GM21529 (cell line): ENCODE measurements around the gene ASMTL.
"Not testable (repeated sequence)": the region's sequence is repeated elsewhere in the genome, so short reads cannot be mapped to it uniquely, and the experiment has no call there.

Experiments used
- ATAC-seq: cut with Tn5 transposase; IDR thresholded peaks from one replicate; pipeline ENCODE4 v1.9.1; 2021; ENCODE audit not compliant: unreplicated experiment

The ASMTL gene, protein sequence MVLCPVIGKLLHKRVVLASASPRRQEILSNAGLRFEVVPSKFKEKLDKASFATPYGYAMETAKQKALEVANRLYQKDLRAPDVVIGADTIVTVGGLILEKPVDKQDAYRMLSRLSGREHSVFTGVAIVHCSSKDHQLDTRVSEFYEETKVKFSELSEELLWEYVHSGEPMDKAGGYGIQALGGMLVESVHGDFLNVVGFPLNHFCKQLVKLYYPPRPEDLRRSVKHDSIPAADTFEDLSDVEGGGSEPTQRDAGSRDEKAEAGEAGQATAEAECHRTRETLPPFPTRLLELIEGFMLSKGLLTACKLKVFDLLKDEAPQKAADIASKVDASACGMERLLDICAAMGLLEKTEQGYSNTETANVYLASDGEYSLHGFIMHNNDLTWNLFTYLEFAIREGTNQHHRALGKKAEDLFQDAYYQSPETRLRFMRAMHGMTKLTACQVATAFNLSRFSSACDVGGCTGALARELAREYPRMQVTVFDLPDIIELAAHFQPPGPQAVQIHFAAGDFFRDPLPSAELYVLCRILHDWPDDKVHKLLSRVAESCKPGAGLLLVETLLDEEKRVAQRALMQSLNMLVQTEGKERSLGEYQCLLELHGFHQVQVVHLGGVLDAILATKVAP

GRCh38 chrX:1452516-1453394 lies at the start of gene ASMTL:
Gene ASMTL, minus strand, starts transcription at chrX:1452909. Its CDS starts 69 bp downstream, at chrX:1452840.
- ATAC-seq, result peak; percentile 75

DNA sequence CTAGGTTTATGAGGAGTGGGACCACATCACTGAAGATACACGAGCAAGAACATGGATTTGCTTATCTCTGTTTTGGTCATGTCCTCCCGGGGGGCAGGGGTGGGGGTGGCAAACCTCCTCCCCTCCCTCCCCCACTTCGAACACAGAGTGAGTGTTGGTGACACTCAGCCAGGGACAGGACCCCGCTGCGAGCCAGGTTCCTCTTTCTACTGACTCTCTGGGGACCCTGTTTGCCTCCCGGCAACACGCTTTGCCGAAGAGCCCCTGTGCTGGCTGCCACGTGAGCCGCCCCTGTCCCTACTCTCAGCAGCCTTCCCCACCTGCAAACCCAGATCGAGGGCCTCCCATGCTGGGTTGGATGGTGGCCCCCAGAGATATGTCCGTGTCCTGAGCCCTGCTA lies 49.5 kb upstream of the ASMTL start:
- peak; percentile 37 for ATAC-seq

DNA sequence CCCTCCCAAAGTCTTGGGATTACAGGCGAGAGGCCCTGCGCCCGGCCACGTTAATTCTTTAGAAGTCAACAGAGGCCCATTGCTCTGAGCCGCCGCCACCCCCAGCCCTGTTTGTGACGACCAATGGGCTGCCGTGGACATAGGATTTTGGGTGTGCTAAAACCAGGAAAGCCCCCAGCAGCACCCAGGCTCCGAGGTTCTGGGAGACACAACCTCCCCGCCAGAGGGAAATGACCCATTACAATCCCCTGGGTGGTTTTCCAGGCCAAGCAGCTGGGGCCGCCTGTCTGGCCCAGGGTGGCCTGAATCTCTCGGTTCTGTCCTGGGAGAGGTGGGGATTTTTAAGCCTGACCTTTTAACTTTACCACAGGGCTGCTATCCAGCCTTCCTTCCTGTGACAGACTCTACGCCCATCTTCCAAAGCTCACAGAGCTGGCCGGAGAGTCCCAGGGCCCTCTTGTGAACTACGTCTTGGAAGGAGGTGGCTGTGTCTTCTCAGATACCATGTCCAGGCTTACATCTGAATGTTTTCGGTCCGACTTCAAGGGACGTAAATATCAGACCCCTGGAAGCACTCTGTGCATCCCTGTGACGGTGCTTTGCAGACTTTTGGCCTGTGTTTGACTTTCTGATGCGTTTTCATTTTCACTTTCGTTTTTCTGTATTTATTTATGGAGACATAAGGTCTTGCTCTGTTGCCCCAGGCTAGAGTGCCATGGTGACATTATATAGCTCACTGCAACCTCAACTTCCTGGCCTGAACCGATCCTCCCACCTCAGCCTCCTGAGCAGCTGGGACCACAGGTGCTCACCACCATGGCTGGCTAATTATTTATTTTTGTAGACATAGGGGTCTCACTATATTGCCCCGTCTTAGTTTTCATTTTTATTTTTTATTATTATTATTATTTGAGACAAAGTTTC lies 48.3 kb upstream of the ASMTL start:
- ATAC-seq, result peak; percentile 63

- ATAC-seq, result no peak
Measured at GRCh38 chrX:1496076-1496475, 43.4 kb upstream of the ASMTL start.

DNA sequence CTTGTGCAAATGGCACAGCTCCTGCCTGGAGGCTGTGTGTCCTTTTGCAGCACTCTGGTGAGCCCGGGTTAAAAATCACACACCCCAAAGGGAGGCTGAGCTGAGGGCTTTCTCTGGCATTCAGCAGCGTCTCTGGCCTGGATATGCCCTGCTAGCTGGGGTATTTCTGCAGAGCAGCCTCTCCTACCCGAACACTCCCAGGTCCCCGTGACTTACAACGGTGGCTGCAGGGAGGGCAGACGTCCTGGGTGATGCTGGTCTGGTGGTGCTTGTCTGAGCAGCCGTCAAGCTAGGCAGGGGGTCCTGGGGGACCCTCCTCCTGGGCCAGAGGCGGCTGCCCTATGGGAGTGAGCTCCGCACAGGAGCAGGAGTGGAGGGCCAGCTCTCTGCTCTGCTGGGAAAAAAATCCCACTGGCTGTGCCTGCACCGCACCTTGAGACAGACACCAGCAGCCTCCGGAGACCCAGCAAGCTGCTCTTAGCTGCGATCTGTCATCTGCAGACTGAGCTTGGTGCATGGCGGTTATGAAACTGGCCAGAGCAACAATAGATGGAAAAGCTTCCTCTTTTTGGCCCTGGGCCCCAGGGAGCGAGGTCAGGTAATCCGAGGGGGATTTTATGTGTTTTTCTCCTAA lies 41.3 kb upstream of the ASMTL start:
- ATAC-seq, result peak; percentile 56

- ATAC-seq, result no peak
Measured at GRCh38 chrX:1493412-1493811, 40.7 kb upstream of the ASMTL start.

- ATAC-seq, result no peak
Measured at GRCh38 chrX:1492421-1493012, 39.8 kb upstream of the ASMTL start.

- ATAC-seq, result peak; percentile 76
Measured at GRCh38 chrX:1491851-1492349, 39.2 kb upstream of the ASMTL start.

DNA sequence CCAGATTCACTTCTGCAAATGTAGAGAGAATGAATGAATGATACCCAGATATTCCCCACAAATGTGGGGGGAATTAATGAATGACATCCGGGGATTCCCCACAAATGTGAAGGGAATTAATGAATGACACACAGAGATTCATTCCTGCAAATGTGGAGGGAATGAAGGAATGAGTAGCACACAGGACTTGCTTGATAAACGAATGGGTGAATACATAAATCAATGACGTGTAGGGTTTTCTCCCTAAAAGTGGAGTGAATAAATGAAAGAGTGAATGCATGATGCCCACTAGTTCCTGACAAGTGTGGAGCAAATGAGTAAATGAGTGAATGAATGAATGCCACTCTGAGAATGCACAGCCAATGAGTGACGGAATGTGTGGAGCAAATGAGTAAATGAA lies 38.5 kb upstream of the ASMTL start:
- not testable (repeated sequence) for ATAC-seq

DNA sequence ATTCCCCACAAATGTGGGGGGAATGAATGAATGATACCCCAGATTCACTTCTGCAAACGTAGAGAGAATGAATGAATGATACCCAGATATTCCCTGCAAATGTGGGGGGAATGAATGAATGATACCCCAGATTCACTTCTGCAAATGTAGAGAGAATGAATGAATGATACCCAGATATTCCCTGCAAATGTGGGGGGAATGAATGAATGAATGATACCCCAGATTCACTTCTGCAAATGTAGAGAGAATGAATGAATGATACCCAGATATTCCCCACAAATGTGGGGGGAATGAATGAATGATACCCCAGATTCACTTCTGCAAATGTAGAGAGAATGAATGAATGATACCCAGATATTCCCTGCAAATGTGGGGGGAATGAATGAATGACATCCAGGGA lies 38.0 kb upstream of the ASMTL start:
- not testable (repeated sequence) for ATAC-seq

GRCh38 chrX:1489354-1489753 lies 36.6 kb upstream of the ASMTL start:
- ATAC-seq, result not testable (repeated sequence)

DNA sequence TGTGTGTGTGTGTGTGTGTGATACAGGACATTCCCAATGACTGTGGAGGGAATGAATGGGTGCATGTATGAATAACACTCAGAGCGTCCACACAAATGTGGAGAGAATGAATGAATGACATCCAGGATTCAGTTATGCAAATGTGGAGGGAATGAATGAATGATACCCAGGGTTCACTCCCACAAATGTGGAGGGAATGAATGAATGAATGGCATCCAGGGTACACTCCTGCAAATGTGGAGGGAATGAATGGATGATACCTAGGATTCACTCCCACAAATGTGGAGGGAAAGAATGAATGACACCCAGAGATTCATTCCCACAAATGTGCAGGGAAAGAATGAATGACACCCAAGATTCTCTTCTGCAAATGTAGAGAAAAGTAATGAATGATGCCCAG lies 36.0 kb upstream of the ASMTL start:
- no peak for ATAC-seq

GRCh38 chrX:1488141-1488540 lies 35.4 kb upstream of the ASMTL start:
- no peak for ATAC-seq

GRCh38 chrX:1487401-1487800 lies 34.7 kb upstream of the ASMTL start:
- no peak for ATAC-seq

DNA sequence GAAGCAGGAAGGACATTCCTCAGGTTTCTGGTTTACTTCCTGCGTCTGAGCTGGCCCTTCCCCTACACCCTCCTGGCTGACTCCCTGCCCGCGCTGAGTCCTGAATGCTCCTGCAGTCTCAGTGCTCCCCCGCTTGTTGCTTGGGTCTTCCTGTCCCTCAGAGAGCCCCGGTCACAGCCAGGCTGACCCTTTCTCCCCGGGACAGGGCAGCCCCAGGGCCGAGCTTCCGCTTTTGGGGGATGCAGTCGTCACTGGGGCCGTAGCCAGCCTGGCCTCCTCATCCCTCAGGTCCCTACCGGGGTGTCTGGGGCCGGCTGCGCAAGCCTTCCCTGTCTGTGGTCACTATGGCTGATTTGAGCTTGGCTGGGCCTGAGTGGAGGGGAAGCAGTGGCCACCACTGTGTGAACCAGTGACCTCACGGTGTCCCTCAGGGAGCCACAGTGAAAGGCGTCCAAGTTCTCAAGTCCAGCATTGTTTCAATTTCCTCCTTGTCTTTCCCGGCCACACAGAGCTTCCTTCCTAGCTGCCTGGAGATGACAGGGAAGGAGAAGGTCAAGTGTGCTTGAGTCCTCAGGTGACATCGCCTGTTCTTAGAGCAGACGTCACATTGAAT lies 34.1 kb upstream of the ASMTL start:
- no peak for ATAC-seq

GRCh38 chrX:1486177-1486576 lies 33.5 kb upstream of the ASMTL start:
- ATAC-seq, result no peak

DNA sequence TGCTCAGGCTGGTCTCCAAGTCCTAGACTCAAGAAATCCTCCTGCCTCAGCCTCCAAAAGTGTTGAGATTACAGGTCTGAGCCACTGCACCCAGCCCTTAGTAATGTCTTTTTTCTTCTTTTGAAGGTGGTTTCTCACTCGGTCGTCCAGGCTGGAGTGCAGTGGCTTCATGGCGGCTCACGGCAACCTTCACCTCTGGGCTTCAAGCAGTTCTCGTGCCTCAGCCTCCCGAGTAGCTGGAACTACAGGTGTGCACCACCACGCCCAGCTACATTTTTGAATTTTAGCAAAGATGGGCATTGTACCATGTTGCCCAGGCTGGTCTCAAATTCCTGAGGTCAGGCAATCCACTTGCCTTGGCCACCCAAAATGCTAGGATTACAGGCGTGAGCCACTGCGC lies 32.3 kb upstream of the ASMTL start:
- ATAC-seq, result no peak

DNA sequence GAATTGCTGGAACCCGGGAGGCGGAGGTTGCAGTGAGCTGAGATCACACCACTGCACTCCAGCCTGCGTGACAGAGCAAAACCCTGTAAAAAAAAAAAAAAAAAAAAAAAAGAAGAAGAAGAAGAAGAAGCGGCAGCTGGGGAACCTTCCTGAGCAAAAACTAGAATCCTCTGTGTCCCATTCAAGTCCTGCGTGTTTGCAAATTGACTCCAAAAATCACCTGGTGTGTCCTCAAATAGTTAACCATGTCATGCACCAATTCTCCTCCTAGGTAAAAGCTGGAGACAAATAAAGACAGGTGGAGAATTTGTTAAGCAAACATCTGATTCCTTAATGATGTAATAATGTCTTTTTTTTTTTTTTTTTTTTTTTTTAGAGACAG lies 31.9 kb upstream of the ASMTL start:
- no peak for ATAC-seq
